ENCODE measurements around the gene MAP2K5.

Gene MAP2K5

GRCh38 chr15:67750371-67750770, 207.9 kb downstream of the MAP2K5 start:
- DNase-seq (ENCODE audit: low read depth in 2 of 2): peak in 1 of 2 donors; percentile 13
- no peak for TF ChIP-seq CTCF (IDR thresholded peaks at IDR 0.05; ENCODE audit: low read depth, low read length)
- H3K4me3 ChIP-seq (replicated peaks in 1 of 2; ENCODE audit: low read depth in 2 of 2, low read length in 2 of 2): no peak overlapping the region

- no peak for DNase-seq (ENCODE audit: low read depth in 2 of 2)
- TF ChIP-seq CTCF (IDR thresholded peaks at IDR 0.05; ENCODE audit: low read depth, low read length): no peak
These were observed 211.4 kb downstream of the MAP2K5 start for GRCh38 chr15:67753891-67754290.

GRCh38 chr15:67755264-67755663, 212.8 kb downstream of the MAP2K5 start:
- DNase-seq (ENCODE audit: low read depth in 2 of 2): no peak
- no peak for TF ChIP-seq CTCF (IDR thresholded peaks at IDR 0.05; ENCODE audit: low read depth, low read length)
- no peak overlapping the region for H3K4me3 ChIP-seq (replicated peaks in 1 of 2; ENCODE audit: low read depth in 2 of 2, low read length in 2 of 2)

More at GRCh38 chr15:67753891-67754290, 211.4 kb downstream of the MAP2K5 start:
- H3K4me3 ChIP-seq (replicated peaks in 1 of 2; ENCODE audit: low read depth in 2 of 2, low read length in 2 of 2): no peak overlapping the region

- no peak overlapping the region for H3K4me3 ChIP-seq (replicated peaks in 1 of 2; ENCODE audit: low read depth in 2 of 2, low read length in 2 of 2)
- no peak for DNase-seq (ENCODE audit: low read depth in 2 of 2)
- no peak for TF ChIP-seq CTCF (IDR thresholded peaks at IDR 0.05; ENCODE audit: low read depth, low read length)
These were observed 213.4 kb downstream of the MAP2K5 start for GRCh38 chr15:67755936-67756335.

- no peak overlapping the region for H3K4me3 ChIP-seq (replicated peaks in 1 of 2; ENCODE audit: low read depth in 2 of 2, low read length in 2 of 2)
- DNase-seq (ENCODE audit: low read depth in 2 of 2): no peak
- TF ChIP-seq CTCF (IDR thresholded peaks at IDR 0.05; ENCODE audit: low read depth, low read length): no peak
These were observed 216.3 kb downstream of the MAP2K5 start for GRCh38 chr15:67758619-67759300.

- no peak for DNase-seq (ENCODE audit: low read depth in 2 of 2)
- no peak overlapping the region for H3K4me3 ChIP-seq (replicated peaks in 1 of 2; ENCODE audit: low read depth in 2 of 2, low read length in 2 of 2)
- no peak for TF ChIP-seq CTCF (IDR thresholded peaks at IDR 0.05; ENCODE audit: low read depth, low read length)
These were observed 218.4 kb downstream of the MAP2K5 start for GRCh38 chr15:67760901-67761300.

- H3K4me3 ChIP-seq (replicated peaks in 1 of 2; ENCODE audit: low read depth in 2 of 2, low read length in 2 of 2): no peak overlapping the region
- TF ChIP-seq CTCF (IDR thresholded peaks at IDR 0.05; ENCODE audit: low read depth, low read length): no peak
- no peak for DNase-seq (ENCODE audit: low read depth in 2 of 2)
These were observed 218.8 kb downstream of the MAP2K5 start for GRCh38 chr15:67761343-67761742.

All from cardiac fibroblast (primary cell).